HCT116 (cell line): ENCODE measurements around the gene OR51E1. TPM values are rescaled to one million over a fixed set of nuclear protein-coding genes. Genes with fewer than 3 reads are reported as not detected.
A peak's percentile ranks its signal among the peaks of the same experiment; 100 is the strongest.

ENCODE experiments used
- ATAC-seq: fragments of 200-7000 bp; cut with Tn5 transposase; 2 replicates; pipeline ENCODE4 v1.9.1; 2020; ENCODE audit warnings: mild to moderate bottlenecking, moderate library complexity
- BruUV-seq: library from RNA; stranded (reverse); fragments of 400-500 nt; replicated peaks from 2 replicates; lab custom pipeline; 2021; lab: Mats Ljungman, UMichigan
- CTCF ChIA-PET: fragments of 300-600 bp; sonication (Branson Sonifier 250); formaldehyde crosslinking; loops from one replicate; lab custom pipeline; 2021; ENCODE audit warnings: antibody characterized with exemption; lab: Charles Lee
- POLR2A ChIA-PET: fragments of 300-600, 350-600 bp; sonication (Branson Sonifier 250); formaldehyde crosslinking; loops from one replicate; lab custom pipeline; 2021; ENCODE audit warnings: antibody characterized with exemption; lab: Charles Lee
- RAD21 ChIA-PET, 2 experiments: fragments of 300-600 bp; sonication (Branson Sonifier 250); formaldehyde crosslinking; loops; one replicate each; lab custom pipeline; 2023; ENCODE audit warnings: low total read pairs in 2 of 2; ENCODE audit not compliant: uncharacterized antibody in 2 of 2, unreplicated experiment in 2 of 2, low non-redundant PET in 1 of 2; lab: Charles Lee
- DNase-seq: peaks from one replicate; pipeline ENCODE4 v3.0.0-alpha.2; 2010; ENCODE audit warnings: low read depth, low spot score
- H2AFZ ChIP-seq: fragments of 200-600 bp; shearing (Covaris generic), sonication (generic); 2 replicates; pipeline ENCODE4 v1.6.1; 2017; ENCODE audit warnings: low read depth, mixed run types, mixed read lengths, antibody characterized with exemption, low read length; ENCODE audit not compliant: poor library complexity, severe bottlenecking
- H3K27ac ChIP-seq: 2 replicates; pipeline ENCODE4 v1.5.1; 2012; ENCODE audit warnings: low read depth, low read length
- H3K27me3 ChIP-seq: fragments of 200-600 bp; sonication (generic); 2 replicates; pipeline ENCODE4 v1.6.1; 2016; ENCODE audit warnings: mixed run types, low read length, mixed read lengths; ENCODE audit not compliant: insufficient read depth
- H3K36me3 ChIP-seq, 2 experiments: fragments of 200-500 bp in 1 of 2; fragments of 200-600 bp in 1 of 2; sonication (Bioruptor generic) in 1 of 2; sonication (generic) in 1 of 2; 2 replicates each; pipeline versions ENCODE4 v1.5.1 to v1.6.1; 2014 to 2016; ENCODE audit warnings: low read length in 2 of 2, inconsistent platforms in 1 of 2, mixed read lengths in 1 of 2, mixed run types in 1 of 2; ENCODE audit not compliant: insufficient read depth in 2 of 2, control insufficient read depth in 1 of 2
- H3K4me1 ChIP-seq, 2 experiments: fragments of 200-600 bp in 1 of 2; sonication (generic) in 1 of 2; 2 replicates each; pipeline versions ENCODE4 v1.5.1 to v1.6.1; 2012 to 2017; ENCODE audit warnings: low read length in 2 of 2, inconsistent platforms in 1 of 2, mild to moderate bottlenecking in 1 of 2, mixed read lengths in 1 of 2, mixed run types in 1 of 2, moderate library complexity in 1 of 2; ENCODE audit not compliant: insufficient read depth in 2 of 2, control insufficient read depth in 1 of 2
- H3K4me2 ChIP-seq: fragments of 200-600 bp; sonication (generic); 2 replicates; pipeline ENCODE4 v1.6.1; 2017; ENCODE audit warnings: mixed run types, low read length, mixed read lengths
- H3K4me3 ChIP-seq, 2 experiments: fragments of 200-600 bp in 1 of 2; sonication (generic) in 1 of 2; replicated peaks in 1 of 2; 2 replicates each; pipeline ENCODE4 v1.5.1; 2011 to 2016; ENCODE audit warnings: low read length in 2 of 2, control low read depth in 1 of 2, low read depth in 1 of 2, mild to moderate bottlenecking in 1 of 2, mixed read lengths in 1 of 2, mixed run types in 1 of 2
- H3K79me2 ChIP-seq: fragments of 200-600 bp; sonication (generic); 2 replicates; pipeline ENCODE4 v1.6.1; 2017; ENCODE audit warnings: mild to moderate bottlenecking, mixed run types, low read length, moderate library complexity, mixed read lengths; ENCODE audit not compliant: insufficient read depth
- H3K9ac ChIP-seq: fragments of 200-600 bp; sonication (generic); 2 replicates; pipeline ENCODE4 v1.6.1; 2016; ENCODE audit warnings: low read length, mixed read lengths
- H3K9me2 ChIP-seq: fragments of 200-600 bp; sonication (generic), shearing (Covaris generic); 2 replicates; pipeline ENCODE4 v1.6.1; 2017; ENCODE audit warnings: mixed run types, mild to moderate bottlenecking, moderate library complexity; ENCODE audit not compliant: insufficient read depth
- H3K9me3 ChIP-seq, 2 experiments: fragments of 200-500 bp in 1 of 2; fragments of 200-600 bp in 1 of 2; sonication (Bioruptor generic) in 1 of 2; sonication (generic) in 1 of 2; 2 replicates each; pipeline ENCODE4 v1.6.1; 2014 to 2017; ENCODE audit warnings: low read length in 2 of 2, mixed read lengths in 2 of 2, inconsistent platforms in 1 of 2, low read depth in 1 of 2, mild to moderate bottlenecking in 1 of 2, mixed run types in 1 of 2, moderate library complexity in 1 of 2; ENCODE audit not compliant: control insufficient read depth in 1 of 2, insufficient read depth in 1 of 2
- H4K20me1 ChIP-seq: fragments of 200-600 bp; sonication (generic), shearing (Covaris generic); 2 replicates; pipeline ENCODE4 v1.6.1; 2017; ENCODE audit warnings: mixed run types, mild to moderate bottlenecking, moderate library complexity; ENCODE audit not compliant: insufficient read depth
- CBX3 ChIP-seq: IDR thresholded peaks from 2 replicates; pipeline ENCODE4 v1.6.1; 2012; ENCODE audit warnings: low read depth
- CEBPB ChIP-seq: IDR thresholded peaks from 2 replicates; pipeline ENCODE4 v1.6.1; 2012; ENCODE audit warnings: low read depth
- EGR1 ChIP-seq: IDR thresholded peaks from 2 replicates; pipeline ENCODE4 v1.6.1; 2012; ENCODE audit warnings: low read depth
- ELF1 ChIP-seq: IDR thresholded peaks from 2 replicates; pipeline ENCODE4 v1.6.1; 2012; ENCODE audit warnings: low read depth, borderline replicate concordance
- EZH2phosphoT487 ChIP-seq: fragments of 200-600 bp; IDR thresholded peaks from 2 replicates; pipeline ENCODE4 v1.6.1; 2018; ENCODE audit warnings: antibody characterized with exemption, borderline replicate concordance
- FOSL1 ChIP-seq: IDR thresholded peaks from 2 replicates; pipeline ENCODE4 v1.6.1; 2012; ENCODE audit warnings: low read depth
- POLR2AphosphoS5 ChIP-seq: IDR thresholded peaks from 2 replicates; pipeline ENCODE4 v1.6.1; 2011; ENCODE audit warnings: mild to moderate bottlenecking, low read depth, low read length, moderate library complexity
- RAD21 ChIP-seq: IDR thresholded peaks from 2 replicates; pipeline ENCODE4 v1.6.1; 2012; ENCODE audit warnings: low read depth, mild to moderate bottlenecking
- SP1 ChIP-seq: IDR thresholded peaks from 2 replicates; pipeline ENCODE4 v1.6.1; 2012; ENCODE audit warnings: low read depth
- SRF ChIP-seq: IDR thresholded peaks from 2 replicates; pipeline ENCODE4 v1.6.1; 2012; ENCODE audit warnings: low read depth
- TCF7L2 ChIP-seq: IDR thresholded peaks from 2 replicates; pipeline ENCODE4 v1.7.0; 2011; ENCODE audit warnings: borderline replicate concordance, inconsistent platforms; ENCODE audit not compliant: insufficient read depth, insufficient read length; ENCODE audit errors: extremely low read depth
- YY1 ChIP-seq: IDR thresholded peaks from 2 replicates; pipeline ENCODE4 v1.6.1; 2011; ENCODE audit warnings: low read length, low read depth, moderate library complexity, mild to moderate bottlenecking; ENCODE audit not compliant: insufficient replicate concordance; ENCODE audit errors: extremely low read depth
- ZFX ChIP-seq: fragments of 450-650 bp; IDR thresholded peaks from 2 replicates; pipeline ENCODE4 v1.6.1; 2017
- ZNF274 ChIP-seq: fragments of 200-500 bp; sonication (Bioruptor generic); IDR thresholded peaks from 2 replicates; pipeline ENCODE4 v1.6.1; 2014; ENCODE audit warnings: mild to moderate bottlenecking, low read depth, low read length, inconsistent platforms
- intact Hi-C: fragments of 100-400 bp; cut with micrococcal nuclease; formaldehyde crosslinking; loops from 2 replicates; pipeline ENCODE4 v1.10.0; 2022
- total RNA-seq: library from RNA; stranded (reverse); gene quantifications from one replicate; pipeline ENCODE4 v1.2.1, GENCODE V29; 2021; ENCODE audit not compliant: unreplicated experiment
- TF ChIP-seq, protein P1 (sequence below), 3 experiments: fragments of 200-600 bp in 1 of 3; sonication (generic) in 1 of 3; IDR thresholded peaks in 2 of 3; conservative IDR thresholded peaks in 1 of 3; 2 replicates each; pipeline ENCODE4 v1.5.1; 2012 to 2017; ENCODE audit warnings: low read depth in 2 of 3, low read length in 2 of 3, antibody characterized with exemption in 1 of 3, borderline replicate concordance in 1 of 3, control low read depth in 1 of 3, mild to moderate bottlenecking in 1 of 3, mixed read lengths in 1 of 3, mixed run types in 1 of 3, moderate library complexity in 1 of 3; ENCODE audit not compliant: insufficient read depth in 1 of 3
- TF ChIP-seq, protein P2 (sequence below): IDR thresholded peaks from 2 replicates; pipeline ENCODE4 v1.6.1; 2012
- TF ChIP-seq, protein P3 (sequence below): IDR thresholded peaks from 2 replicates; pipeline ENCODE4 v1.6.1; 2012; ENCODE audit warnings: low read depth
- TF ChIP-seq, protein P4 (sequence below): IDR thresholded peaks from 2 replicates; pipeline ENCODE4 v1.6.1; 2012

Gene OR51E1
- total RNA-seq, 1 experiment from 2014 or later: not detected

DNA sequence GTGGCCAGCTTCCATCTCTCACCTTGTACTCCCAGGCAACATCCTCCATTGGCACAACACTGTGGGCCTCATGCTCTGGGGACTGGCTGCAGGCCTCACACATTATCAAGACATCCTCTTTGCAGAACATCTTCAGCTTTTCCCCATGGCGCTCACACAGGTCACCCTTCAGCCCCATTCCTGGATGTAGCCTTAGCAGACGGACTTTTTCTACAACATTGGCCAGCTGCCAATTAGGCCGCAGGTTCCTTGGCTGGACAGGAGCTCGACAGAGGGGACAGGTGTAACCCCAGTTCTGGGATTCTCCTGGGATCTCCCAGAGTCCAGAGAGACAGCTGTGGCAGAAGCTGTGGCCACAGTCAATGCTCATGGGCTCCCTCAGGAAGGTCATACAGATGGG, 38.7 kb upstream of the OR51E1 start (continued):
- TF ChIP-seq, protein P1, sequence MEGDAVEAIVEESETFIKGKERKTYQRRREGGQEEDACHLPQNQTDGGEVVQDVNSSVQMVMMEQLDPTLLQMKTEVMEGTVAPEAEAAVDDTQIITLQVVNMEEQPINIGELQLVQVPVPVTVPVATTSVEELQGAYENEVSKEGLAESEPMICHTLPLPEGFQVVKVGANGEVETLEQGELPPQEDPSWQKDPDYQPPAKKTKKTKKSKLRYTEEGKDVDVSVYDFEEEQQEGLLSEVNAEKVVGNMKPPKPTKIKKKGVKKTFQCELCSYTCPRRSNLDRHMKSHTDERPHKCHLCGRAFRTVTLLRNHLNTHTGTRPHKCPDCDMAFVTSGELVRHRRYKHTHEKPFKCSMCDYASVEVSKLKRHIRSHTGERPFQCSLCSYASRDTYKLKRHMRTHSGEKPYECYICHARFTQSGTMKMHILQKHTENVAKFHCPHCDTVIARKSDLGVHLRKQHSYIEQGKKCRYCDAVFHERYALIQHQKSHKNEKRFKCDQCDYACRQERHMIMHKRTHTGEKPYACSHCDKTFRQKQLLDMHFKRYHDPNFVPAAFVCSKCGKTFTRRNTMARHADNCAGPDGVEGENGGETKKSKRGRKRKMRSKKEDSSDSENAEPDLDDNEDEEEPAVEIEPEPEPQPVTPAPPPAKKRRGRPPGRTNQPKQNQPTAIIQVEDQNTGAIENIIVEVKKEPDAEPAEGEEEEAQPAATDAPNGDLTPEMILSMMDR (IDR thresholded peaks at IDR 0.05 in 2 of 3, conservative IDR thresholded peaks at IDR 0.05 in 1 of 3; ENCODE audit: borderline replicate concordance in 1 of 3, insufficient read depth in 1 of 3, low read depth in 2 of 3, low read length in 2 of 3): no peak
- TF ChIP-seq SP1 (no peak), EZH2phosphoT487 (no peak), FOSL1 (no peak), ELF1 (no peak), TCF7L2 (no peak), POLR2AphosphoS5 (no peak)
- TF ChIP-seq, protein P2, sequence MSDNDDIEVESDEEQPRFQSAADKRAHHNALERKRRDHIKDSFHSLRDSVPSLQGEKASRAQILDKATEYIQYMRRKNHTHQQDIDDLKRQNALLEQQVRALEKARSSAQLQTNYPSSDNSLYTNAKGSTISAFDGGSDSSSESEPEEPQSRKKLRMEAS: no peak

DNA sequence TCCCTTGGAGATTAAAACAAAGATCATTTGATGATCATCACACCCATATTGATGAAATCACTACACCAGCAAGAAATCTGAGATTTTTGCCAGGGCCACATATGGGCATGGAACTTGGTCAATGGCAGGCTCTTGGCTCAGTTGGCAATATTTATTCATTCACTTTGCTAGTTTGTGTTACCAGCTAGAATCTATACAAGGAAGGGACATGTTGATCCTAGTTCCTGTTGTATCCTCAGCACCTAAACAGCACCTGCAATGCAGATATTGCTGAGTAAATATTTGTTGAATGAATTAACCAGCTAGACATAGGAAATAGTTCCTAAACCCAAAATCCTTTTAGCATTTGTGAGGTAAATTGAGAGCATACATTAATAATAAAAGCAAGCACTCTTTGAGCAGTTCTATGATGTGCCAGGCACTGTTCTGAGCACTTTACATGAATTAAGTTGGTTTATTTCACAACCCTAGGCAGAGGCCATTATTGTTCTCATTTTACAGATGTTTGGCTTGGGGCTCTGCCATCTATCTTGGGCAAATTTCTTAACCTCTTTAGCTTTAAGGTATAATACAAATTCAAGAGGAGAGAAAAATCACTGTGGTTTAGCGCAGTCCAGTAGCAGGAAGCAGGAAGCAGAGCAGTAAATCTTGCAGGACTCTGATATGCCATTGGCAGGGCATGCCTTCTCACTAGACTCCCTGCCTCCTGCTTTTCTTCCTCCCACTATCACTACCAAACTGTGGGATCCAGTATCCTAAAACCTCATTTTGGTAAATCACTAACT, 37.4 kb upstream of the OR51E1 start:
- Histone ChIP-seq H3K27me3 (no peaks in the 10 kb centered on the region), H3K9ac (no peak overlapping the region), H3K27ac (no peak overlapping the region), H3K4me2 (peak overlapping the region; percentile 84), H3K36me3 (no peaks in the 10 kb centered on the region), H3K79me2 (peaks cover 4% of the 10 kb centered on the region; the same call in 1 of the 2 replicates), H3K4me1 (peaks cover 0 to 15% of the 10 kb centered on the region in 2 experiments; a peak in 2 of 4 replicates), H4K20me1 (no peaks in the 10 kb centered on the region), H3K9me2 (no peaks in the 10 kb centered on the region), H2AFZ (no peak overlapping the region), H3K9me3 (no peaks in the 10 kb centered on the region), H3K4me3 (peak overlapping the region in 1 of 2 experiments; percentile 80; a peak in 1 of 4 replicates)
- DNase-seq (no peak), ATAC-seq (no peak)
- no TSS peak for BruUV-seq
- CTCF ChIA-PET: interaction anchor here (1.5 to 2.9 kb wide), 2 partner anchors 419 to 424 kb away, joined by 5 to 13 read pairs; no protein-coding TSS in a partner anchor
- POLR2A ChIA-PET: no interaction called here
- RAD21 ChIA-PET: no interaction called here
- intact Hi-C loops: loop anchor here (1.0 kb wide), 1 partner anchor 419 kb away; no protein-coding TSS in a partner anchor
- no peak for TF ChIP-seq CEBPB
- no peak for TF ChIP-seq ELF1
- no peak for TF ChIP-seq SRF
- no peak for TF ChIP-seq FOSL1
- no peak for TF ChIP-seq RAD21
- TF ChIP-seq ZNF274: no peak
- TF ChIP-seq CBX3: no peak
- TF ChIP-seq YY1: no peak
- no peak for TF ChIP-seq EGR1
- TF ChIP-seq ZFX: no peak
- no peak for TF ChIP-seq POLR2AphosphoS5
- TF ChIP-seq, protein P3, sequence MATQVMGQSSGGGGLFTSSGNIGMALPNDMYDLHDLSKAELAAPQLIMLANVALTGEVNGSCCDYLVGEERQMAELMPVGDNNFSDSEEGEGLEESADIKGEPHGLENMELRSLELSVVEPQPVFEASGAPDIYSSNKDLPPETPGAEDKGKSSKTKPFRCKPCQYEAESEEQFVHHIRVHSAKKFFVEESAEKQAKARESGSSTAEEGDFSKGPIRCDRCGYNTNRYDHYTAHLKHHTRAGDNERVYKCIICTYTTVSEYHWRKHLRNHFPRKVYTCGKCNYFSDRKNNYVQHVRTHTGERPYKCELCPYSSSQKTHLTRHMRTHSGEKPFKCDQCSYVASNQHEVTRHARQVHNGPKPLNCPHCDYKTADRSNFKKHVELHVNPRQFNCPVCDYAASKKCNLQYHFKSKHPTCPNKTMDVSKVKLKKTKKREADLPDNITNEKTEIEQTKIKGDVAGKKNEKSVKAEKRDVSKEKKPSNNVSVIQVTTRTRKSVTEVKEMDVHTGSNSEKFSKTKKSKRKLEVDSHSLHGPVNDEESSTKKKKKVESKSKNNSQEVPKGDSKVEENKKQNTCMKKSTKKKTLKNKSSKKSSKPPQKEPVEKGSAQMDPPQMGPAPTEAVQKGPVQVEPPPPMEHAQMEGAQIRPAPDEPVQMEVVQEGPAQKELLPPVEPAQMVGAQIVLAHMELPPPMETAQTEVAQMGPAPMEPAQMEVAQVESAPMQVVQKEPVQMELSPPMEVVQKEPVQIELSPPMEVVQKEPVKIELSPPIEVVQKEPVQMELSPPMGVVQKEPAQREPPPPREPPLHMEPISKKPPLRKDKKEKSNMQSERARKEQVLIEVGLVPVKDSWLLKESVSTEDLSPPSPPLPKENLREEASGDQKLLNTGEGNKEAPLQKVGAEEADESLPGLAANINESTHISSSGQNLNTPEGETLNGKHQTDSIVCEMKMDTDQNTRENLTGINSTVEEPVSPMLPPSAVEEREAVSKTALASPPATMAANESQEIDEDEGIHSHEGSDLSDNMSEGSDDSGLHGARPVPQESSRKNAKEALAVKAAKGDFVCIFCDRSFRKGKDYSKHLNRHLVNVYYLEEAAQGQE: no peak
- TF ChIP-seq, protein P4, sequence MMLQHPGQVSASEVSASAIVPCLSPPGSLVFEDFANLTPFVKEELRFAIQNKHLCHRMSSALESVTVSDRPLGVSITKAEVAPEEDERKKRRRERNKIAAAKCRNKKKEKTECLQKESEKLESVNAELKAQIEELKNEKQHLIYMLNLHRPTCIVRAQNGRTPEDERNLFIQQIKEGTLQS: no peak
